Measurements from ENCODE around the gene TRHDE.

The TRHDE gene

DNA sequence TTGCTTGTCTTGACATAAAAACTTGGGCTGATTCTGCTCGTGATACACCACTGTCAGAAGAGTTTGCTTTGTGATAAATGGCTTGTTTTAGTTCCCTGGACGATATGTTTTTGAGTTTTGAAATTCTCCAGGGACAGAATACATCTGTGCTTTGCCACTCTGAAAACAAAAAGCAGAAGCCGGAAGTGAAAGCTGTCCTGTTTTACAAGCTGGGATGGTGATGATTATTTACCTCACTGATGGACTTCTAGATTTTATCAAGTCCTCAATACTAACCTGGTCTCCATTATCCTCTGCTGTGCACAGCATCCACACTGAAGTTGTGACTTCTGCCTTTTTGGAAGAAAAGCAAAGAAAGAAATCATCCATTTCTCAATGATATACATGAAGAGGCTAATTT lies 251.6 kb downstream of the TRHDE start:
- DNase-seq, result no peak

DNA sequence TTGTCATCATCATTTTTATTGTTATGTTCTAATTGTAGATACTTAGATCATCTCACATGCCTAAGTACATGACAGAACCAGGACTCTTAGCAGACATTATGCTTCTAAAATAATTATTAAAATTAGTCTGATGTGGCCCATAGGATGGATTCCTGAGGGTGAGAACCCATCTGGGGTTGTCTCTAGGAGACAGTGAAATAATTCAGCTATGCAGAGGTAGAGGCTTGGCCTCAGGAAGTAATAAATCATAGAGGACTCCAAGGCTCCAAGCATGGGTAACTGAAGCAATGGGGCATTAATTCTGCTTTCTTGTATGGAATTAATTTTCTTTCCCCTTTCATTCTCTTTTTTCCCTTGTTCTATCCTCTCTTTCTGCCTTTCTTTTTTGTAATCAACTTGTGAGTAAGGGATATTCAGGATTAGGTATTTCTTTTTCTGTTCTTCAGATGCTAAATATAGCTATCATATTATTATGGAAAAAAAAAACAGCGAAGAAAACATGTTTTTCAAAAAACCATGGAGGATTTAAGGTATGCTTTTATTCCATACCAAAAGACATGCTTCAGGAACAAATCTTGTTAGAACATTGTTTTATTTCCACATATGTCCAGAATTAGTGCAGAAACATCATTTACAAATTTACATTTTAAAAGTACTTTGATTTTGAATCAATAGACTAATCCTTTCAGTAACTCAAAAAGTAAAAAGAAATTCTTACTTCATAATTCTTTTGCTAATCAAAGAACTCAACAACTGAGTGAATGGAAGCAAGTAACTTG lies 263.2 kb downstream of the TRHDE start:
- DNase-seq, result no peak

DNA sequence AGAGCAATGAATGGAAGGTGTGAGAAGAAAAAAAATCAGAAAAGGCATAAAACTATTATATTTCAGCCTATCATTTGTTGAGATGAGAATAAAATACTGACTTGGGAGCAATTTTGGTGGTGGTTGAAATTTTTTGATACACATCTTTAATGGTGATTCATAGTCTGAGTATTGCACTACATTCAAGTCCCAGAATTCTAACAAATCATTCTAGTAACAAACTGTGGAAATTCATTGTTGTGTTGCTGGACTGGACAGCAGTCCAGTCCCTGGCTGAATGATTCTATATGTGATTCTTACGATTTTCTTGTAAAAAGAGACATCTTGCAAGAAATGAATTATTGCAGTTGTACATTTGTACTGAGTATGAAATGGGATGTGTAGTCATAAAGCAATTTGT lies 268.6 kb downstream of the TRHDE start:
- no peak for DNase-seq

DNA sequence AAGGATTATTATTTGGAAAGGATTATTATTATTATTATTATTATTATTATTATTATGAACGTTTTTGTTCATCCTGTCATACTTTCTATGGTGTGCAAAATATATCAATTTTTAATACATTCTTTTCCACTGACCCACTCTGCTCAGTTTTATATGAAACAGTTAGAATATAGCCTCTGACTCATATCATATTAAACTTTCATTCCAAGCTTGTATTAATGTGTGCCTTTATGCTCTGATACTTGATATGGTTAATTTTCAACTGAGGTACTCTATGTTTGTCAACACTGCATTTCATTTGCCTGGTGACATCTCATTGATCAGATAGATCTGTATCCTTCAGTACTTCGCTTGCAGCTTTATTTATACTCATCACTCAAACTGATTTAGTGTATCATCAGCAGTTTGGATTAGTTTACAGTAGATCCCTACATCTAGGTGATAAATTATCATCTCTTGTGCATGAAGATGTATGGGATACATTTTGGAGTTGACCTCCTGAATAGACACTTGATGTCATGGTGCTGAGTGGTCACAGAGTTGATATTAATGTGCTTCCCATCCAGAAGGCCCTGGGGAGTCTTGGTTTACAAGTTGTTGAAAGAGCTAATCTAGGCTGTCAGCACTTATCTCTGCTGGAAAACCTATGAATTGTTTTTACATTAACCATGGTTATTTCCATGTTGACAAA lies 271.8 kb downstream of the TRHDE start:
- no peak for DNase-seq

GRCh38 chr12:72546106-72546505 lies 273.9 kb downstream of the TRHDE start:
- DNase-seq, result no peak

- no peak for DNase-seq
Measured at GRCh38 chr12:72547573-72547972, 275.4 kb downstream of the TRHDE start.

- no peak for DNase-seq
Measured at GRCh38 chr12:72549184-72549583, 277.0 kb downstream of the TRHDE start.

DNA sequence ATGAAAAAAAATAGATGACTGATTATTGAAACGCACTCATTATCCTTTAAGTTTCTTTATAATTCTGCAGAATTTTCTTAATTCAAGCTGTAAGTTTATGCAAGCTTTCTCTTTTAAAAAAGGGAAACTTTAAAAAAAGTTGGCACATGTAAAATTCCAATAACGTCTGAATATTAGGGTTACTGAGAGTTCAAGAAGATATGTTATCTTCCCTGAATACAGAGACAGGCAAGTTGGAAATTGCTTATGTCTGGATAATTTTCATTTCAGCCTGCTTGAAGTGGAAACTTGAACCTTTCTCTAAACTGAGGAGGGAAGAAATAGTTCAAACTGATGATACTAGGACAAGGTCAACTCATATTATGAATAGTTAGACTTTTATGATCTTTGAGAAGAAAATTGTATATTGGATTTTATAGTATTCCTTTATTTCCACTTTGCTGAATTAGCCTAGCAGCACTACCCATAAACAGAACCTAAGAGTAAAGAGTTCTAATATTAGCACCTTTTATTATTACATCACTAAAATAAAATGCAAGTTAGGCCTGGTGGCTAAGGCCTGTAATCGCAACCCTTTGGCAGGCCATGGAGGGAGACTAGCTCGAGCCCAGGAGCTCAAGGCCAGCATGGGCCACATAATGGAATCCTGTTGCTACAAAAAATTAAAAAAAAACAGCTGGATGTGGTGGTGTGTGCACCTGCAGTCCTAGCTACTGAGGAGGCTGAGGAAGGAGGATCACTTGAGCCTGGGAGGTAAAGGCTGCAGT lies 288.0 kb downstream of the TRHDE start:
- DNase-seq, result no peak

DNA sequence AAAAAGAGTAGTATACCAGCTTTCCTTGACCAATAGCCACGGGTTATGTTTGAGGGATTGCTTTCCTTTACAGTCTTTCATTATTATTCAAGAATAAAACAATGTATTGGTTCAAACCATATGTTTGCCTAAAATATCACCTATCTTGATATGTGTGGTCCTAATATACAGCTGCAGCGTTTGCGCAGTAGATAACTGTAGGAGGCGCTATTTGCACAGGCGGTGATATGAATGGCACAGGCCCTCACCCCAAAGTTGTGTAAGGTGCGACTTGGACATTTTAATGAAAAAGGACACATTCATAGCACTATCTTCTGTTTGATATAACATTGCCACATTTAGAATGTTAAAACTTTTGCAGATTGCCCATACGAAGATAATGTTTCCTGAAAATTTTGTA lies 298.4 kb downstream of the TRHDE start:
- DNase-seq, result no peak

GRCh38 chr12:72574138-72574537 lies 302.0 kb downstream of the TRHDE start:
- no peak for DNase-seq

GRCh38 chr12:72578327-72578726 lies 306.2 kb downstream of the TRHDE start:
- DNase-seq, result no peak

DNA sequence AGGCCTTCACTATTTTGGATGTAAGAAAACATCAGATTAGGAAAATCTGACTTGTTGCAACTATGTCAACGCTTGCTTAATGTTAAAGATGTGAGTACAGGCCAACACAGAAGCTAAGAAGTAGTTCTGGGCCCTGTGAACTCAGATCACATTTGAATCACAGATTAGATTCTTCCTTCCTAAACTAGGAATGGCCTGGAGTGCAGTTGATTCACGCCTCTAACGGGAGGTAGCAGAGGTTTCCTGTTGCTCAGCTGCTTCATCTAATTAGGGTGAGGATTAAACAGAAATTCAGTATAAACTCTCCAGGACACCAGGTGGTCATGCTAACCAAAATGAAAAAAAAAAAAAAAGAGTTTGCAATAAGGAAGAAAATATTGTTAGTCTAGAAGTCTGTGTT lies 314.3 kb downstream of the TRHDE start:
- DNase-seq, result no peak

DNA sequence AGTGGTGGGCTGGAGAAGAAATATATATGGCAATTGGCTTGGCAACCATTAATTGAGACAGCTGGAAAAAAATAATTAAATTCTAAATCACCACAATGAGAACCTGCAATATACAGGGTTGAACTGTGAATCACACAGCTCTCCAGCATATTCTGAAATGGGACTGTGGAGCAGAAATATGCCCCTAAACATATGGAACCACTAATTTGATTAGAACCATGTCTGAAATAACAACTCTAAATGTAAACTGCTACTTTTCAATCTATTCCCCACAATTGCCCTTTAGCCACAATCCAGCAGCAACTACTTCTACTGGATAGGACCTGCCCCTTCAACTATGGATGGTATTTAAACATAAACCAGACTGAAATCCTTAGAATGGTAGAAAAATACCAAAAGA lies 330.4 kb downstream of the TRHDE start:
- no peak for DNase-seq

DNA sequence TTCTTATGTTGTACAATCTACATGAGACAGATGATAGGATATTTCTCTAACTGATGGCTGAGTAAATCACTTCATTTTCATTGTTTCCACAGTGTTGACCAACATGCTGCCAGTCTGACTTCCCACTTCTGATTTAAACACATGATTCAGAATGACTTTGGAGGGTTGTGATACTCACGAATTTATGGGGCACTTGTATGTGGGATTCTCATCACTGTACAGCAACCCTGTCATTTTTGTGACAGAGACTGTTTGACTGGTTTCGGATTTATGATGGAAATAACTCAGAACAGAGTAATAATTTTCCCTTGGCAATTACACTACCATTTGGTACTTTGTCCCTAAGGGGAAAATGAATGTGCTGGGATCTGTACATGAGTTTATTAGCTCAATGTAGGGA lies 333.8 kb downstream of the TRHDE start:
- no peak for DNase-seq

GRCh38 chr12:72610342-72610741 lies 338.2 kb downstream of the TRHDE start:
- no peak for DNase-seq

DNA sequence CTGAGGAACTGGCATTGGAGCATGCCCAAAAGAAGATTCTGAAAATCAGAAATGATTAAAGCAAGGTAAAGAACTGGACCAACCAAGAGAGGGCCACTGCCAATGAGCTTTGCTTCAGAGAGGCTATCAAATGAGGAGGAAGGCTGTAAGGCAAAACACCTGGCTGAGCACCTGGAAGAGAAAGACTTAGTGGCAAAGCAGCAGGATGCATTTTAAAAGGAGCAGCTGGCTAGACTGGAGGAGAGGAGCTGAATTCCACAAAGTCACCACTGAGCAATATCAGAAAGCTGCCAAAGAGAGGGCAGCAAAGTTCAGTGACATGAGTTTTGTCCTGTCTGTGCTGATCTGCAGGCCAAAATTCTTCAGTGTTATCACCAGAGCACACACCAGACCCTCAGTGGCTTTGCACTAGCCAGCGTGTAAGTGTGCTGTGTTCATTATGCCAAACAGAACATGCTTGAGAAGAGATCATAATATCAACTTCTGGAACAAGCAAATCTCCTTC lies 338.7 kb downstream of the TRHDE start:
- no peak for DNase-seq

GRCh38 chr12:72612171-72612570 lies 340.0 kb downstream of the TRHDE start:
- no peak for DNase-seq

DNA sequence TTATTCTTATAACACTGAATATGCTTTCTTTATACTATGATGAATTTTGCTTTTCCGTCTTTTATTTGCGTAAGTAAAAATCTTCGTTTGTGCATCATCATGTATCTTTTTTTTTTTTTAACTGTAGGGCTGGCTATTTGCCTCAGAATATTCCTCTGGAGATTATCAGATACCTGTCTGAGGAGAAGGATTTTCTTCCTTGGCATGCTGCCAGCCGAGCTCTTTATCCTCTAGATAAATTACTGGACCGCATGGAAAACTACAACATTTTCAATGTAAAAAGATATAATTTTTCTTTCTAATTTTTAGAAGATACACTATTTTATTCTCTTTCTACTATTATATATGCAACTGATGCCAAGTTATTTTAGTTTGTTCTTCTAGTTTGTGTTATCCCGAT lies 346.6 kb downstream of the TRHDE start:
- no peak for DNase-seq

DNA sequence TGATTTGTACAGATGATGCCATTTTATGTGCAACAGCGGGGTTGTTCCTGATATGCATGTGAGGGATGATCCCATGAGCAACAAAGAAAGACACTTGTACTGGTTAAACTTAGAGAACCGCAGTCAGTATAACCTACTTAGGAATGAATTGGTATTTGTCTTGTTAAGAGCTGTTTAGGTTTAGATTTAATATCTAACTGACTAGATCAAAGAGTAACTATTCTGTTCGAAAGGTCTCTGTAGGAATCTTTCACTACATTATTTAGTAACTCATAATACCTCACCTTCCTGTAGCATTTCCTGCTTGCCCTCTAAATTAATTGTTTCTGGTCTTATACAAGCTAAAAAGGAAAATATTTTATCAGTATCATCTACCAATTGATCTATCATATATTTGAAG lies 350.4 kb downstream of the TRHDE start:
- no peak for DNase-seq

- DNase-seq, result no peak
Measured at GRCh38 chr12:72631926-72632685, 359.9 kb downstream of the TRHDE start.

DNA sequence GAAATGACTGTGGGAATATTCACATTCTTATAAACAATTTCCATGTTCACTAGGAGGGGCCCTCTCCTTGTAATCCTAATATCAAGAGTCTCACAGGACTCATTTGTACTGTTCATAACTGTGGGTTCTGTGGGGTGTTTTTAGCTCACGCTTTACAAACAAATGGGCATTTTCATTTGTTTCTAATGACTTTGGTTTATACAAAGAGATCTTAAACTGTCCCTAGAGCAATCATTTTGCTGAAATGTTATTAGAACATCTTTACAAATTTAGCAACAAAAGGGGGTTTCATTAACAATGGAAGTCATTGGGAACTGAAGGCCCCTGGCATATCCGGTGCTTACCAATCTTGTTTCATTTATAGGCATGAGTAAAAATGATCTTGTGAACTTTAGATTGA lies 370.5 kb downstream of the TRHDE start:
- DNase-seq, result no peak

DNA sequence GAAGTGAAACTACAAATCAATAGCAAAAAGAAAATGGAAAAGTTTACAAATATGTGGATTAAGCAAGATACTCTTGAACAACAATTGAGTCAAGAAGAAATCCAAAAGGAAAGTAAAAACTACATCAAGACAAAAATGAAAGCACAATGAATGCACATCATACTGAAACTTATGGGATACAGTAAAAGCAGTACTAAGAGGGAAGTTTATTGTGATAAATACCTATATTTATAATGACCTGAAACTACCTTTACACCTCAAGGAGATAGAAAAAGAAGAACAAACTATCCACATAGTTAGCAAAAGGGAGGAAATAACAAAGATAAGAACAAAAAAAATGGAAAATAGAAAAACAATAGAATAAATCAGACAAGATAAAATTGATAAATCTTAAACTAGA lies 375.0 kb downstream of the TRHDE start:
- no peak for DNase-seq

GRCh38 chr12:72658615-72659014 lies 386.4 kb downstream of the TRHDE start:
- DNase-seq, result no peak

Data from activated CD4-positive, CD25-positive, alpha-beta regulatory T cell treated with anti-CD3 and anti-CD28 coated beads, Interleukin-2, amount 50 U/mL, for 72 hours (primary cell).